Peyer's patch (tissue), 4 donors: ENCODE data around the gene CYP26A1. TPM values are rescaled to one million over a fixed set of nuclear protein-coding genes. Genes with fewer than 3 reads are reported as not detected.
A peak's percentile ranks its signal among the peaks of the same experiment; 100 is the strongest.

Source experiments
- DNase-seq, 3 donors: peaks; one replicate each; pipeline ENCODE4 v3.0.0-alpha.2; 2017 to 2019
- H3K27ac ChIP-seq, 4 donors: fragments of 200-600 bp; sonication (generic); one replicate each; pipeline ENCODE4 v1.5.1; 2016 to 2019
- H3K27me3 ChIP-seq, 2 donors: fragments of 200-600 bp; sonication (generic); one replicate each; pipeline ENCODE4 v1.5.1; 2019
- H3K36me3 ChIP-seq, 3 donors: fragments of 200-600 bp; sonication (generic); one replicate each; pipeline ENCODE4 v1.5.1; 2016 to 2019
- H3K4me1 ChIP-seq, 4 donors: fragments of 200-600 bp; sonication (generic); one replicate each; pipeline ENCODE4 v1.5.1; 2016 to 2019
- H3K4me3 ChIP-seq, 4 donors: fragments of 200-600 bp; sonication (generic); 1 replicate in 3 of 4; 2 replicates in 1 of 4; pipeline ENCODE4 v1.5.1; 2016 to 2019; ENCODE audit warnings: mild to moderate bottlenecking in 1 of 4
- H3K9me3 ChIP-seq, 4 donors: fragments of 200-600 bp; sonication (generic); one replicate each; pipeline ENCODE4 v1.5.1; 2016 to 2019; ENCODE audit warnings: mild to moderate bottlenecking in 1 of 4
- POLR2A ChIP-seq, 2 donors: fragments of 450-650 bp; IDR thresholded peaks; one replicate each; pipeline ENCODE4 v1.5.1; 2017; ENCODE audit warnings: antibody characterized with exemption in 2 of 2, mild to moderate bottlenecking in 2 of 2, moderate library complexity in 2 of 2
- total RNA-seq, 4 donors: library from RNA; depleted of rRNA; stranded (reverse); fragments of >200 nt; gene quantifications; one replicate each; pipeline ENCODE4 v1.1.0, GENCODE V29; 2016
- TF ChIP-seq, protein P1 (sequence below), 6 experiments: fragments of 450-650 bp in 4 of 6; fragments of 200-600 bp in 2 of 6; sonication (generic) in 1 of 6; IDR thresholded peaks; one replicate each; pipeline ENCODE4 v1.5.1; 2017 to 2019; ENCODE audit warnings: antibody characterized with exemption in 6 of 6, mild to moderate bottlenecking in 3 of 6, moderate library complexity in 1 of 6

The CYP26A1 gene
- total RNA-seq, 4 donors from 2014 or later: not detected

DNA sequence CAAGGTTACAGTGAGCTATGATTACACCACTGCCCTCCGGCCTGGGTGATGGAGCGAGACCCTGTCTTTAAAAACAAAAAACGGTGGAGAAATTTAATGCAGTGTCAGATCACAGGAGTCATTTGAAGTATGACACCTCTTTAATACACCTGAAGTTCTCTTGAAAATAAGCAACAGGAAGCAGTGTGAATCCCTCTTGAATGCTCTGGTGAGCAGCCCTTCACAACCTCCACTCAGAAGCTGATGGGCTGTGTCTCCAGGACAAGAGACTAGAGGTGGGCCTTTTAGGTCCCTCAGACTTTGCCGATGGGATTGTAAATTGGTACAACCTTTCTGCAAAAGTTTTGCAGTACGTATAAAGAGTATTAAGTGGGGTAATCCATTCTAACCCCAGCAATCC lies 50.1 kb downstream of the CYP26A1 start:
- no peaks in the 10 kb centered on the region for H3K27me3 ChIP-seq
- no peaks in the 10 kb centered on the region for H3K36me3 ChIP-seq
- H3K4me1 ChIP-seq: peaks cover 0 to 4% (median 0%) of the 10 kb centered on the region in 4 donors
- TF ChIP-seq, protein P1, sequence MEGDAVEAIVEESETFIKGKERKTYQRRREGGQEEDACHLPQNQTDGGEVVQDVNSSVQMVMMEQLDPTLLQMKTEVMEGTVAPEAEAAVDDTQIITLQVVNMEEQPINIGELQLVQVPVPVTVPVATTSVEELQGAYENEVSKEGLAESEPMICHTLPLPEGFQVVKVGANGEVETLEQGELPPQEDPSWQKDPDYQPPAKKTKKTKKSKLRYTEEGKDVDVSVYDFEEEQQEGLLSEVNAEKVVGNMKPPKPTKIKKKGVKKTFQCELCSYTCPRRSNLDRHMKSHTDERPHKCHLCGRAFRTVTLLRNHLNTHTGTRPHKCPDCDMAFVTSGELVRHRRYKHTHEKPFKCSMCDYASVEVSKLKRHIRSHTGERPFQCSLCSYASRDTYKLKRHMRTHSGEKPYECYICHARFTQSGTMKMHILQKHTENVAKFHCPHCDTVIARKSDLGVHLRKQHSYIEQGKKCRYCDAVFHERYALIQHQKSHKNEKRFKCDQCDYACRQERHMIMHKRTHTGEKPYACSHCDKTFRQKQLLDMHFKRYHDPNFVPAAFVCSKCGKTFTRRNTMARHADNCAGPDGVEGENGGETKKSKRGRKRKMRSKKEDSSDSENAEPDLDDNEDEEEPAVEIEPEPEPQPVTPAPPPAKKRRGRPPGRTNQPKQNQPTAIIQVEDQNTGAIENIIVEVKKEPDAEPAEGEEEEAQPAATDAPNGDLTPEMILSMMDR (IDR thresholded peaks at IDR 0.05): no peak
- no peak for TF ChIP-seq POLR2A (IDR thresholded peaks at IDR 0.05)
- peaks cover 0 to 9% (median 0%) of the 10 kb centered on the region in 4 donors for H3K9me3 ChIP-seq
- no peak overlapping the region for H3K27ac ChIP-seq
- H3K4me3 ChIP-seq: no peak overlapping the region
- no peak for DNase-seq

DNA sequence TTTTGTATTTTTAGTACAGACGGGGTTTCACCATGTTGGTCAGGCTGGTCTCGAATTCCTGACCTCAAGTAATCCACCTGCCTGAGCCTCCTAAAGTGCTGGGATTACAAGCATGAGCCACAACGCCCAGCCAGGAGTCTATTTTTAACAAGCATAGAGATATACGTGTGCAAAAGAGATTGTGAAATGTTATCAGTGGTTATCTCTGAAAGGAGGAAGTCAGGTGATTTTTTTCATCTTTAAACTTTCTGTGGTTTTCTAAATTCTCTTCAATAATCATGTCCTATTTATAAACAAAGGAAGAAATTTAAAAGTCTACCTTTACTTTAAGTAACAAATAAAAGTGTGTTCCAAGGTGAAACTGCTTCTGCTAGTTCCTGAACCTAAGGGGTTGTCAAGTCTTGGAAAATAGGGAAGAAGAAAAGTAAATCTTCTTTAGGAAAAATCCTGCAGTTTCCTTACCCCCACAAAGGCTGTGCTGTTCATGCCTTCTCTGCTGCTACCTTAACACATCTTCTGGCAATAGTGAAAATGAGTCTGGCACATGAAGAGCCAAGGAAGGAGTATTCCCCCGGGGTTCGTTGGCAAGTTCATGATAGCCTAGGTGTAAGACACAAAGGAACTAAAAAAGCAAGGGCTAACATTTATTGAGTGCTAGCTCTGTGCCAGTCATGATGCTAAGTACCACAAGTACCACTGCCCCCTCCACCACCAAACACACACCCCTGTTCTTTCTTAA lies 51.1 kb downstream of the CYP26A1 start:
- Histone ChIP-seq H3K9me3 (peaks cover 0 to 9% (median 0%) of the 10 kb centered on the region in 4 donors), H3K27me3 (no peaks in the 10 kb centered on the region), H3K4me1 (peaks cover 0 to 4% (median 0%) of the 10 kb centered on the region in 4 donors), H3K4me3 (no peak overlapping the region), H3K36me3 (no peaks in the 10 kb centered on the region), H3K27ac (peak overlapping the region in 1 of 4 donors; percentile 28)
- no peak for DNase-seq
- TF ChIP-seq, protein P1 (IDR thresholded peaks at IDR 0.05): no peak
- no peak for TF ChIP-seq POLR2A (IDR thresholded peaks at IDR 0.05)

DNA sequence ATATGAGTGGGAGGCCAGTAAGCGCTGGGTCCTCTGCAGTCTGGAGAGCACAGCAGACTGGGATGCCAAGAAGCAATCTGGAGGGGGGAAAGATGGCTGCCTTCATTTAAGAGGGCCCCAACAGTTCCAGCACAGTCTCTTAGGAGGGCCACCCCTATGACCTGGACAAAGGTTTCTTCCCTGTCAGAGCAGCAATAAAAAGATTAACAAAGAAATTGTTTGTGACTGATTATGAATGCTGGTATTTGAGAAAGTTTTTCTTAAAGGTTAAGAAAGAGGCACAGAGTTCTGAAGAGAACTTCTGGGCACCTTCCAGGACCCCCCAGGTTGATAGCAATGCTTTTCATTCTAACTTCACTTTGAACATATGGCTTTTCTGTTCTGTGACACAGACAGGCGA lies 52.3 kb downstream of the CYP26A1 start:
- H3K9me3 ChIP-seq: peaks cover 0 to 9% (median 0%) of the 10 kb centered on the region in 4 donors
- H3K36me3 ChIP-seq: no peaks in the 10 kb centered on the region
- DNase-seq: no peak
- no peak overlapping the region for H3K4me3 ChIP-seq
- TF ChIP-seq POLR2A (IDR thresholded peaks at IDR 0.05): no peak
- TF ChIP-seq, protein P1 (IDR thresholded peaks at IDR 0.05): no peak
- H3K4me1 ChIP-seq: peaks cover 0 to 4% (median 0%) of the 10 kb centered on the region in 4 donors
- H3K27ac ChIP-seq: no peak overlapping the region
- no peaks in the 10 kb centered on the region for H3K27me3 ChIP-seq

DNA sequence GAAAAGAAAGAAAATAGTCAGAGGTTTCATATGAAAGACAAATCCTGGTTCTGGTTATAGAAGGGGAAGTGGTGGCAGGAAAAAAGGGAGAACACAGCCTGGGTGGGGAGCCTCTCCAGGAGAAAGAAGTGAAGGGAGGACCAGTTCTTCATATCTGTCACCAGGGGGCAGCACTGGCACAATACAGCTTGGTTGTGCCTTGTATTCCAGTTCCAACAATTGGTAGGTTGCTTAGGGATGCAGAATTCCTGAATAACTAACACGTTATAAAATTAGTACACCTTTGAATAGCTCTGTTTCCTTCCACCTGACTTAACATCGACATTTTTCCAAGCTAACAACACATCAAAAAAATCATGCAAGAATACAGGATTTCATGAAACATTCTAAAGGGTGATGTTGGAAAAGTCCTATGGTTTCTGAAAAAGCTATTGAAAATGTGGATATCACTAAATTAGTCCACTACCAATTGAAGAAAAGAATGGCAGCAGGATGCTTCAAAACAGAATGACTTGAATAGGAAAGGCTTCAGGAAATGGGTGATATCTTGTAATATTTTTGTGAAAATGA lies 52.9 kb downstream of the CYP26A1 start:
- H3K9me3 ChIP-seq: peaks cover 0 to 9% (median 0%) of the 10 kb centered on the region in 4 donors
- no peak overlapping the region for H3K27ac ChIP-seq
- H3K27me3 ChIP-seq: no peaks in the 10 kb centered on the region
- TF ChIP-seq, protein P1 (IDR thresholded peaks at IDR 0.05): peak in 4 of 6 experiments; percentile 23 to 53 (median 40)
- no peak for TF ChIP-seq POLR2A (IDR thresholded peaks at IDR 0.05)
- peaks cover 0 to 4% (median 0%) of the 10 kb centered on the region in 4 donors for H3K4me1 ChIP-seq
- no peak overlapping the region for H3K4me3 ChIP-seq
- no peaks in the 10 kb centered on the region for H3K36me3 ChIP-seq
- DNase-seq: no peak

Other genes starting within 250 kb of the CYP26A1 start
- 10 to 100 TPM; 10.5 to 82.1 (median 31.7) TPM for gene EXOC6, start 225.4 kb upstream of the CYP26A1 start, total RNA-seq
- not detected for gene CYP26C1, start 13.1 kb upstream of the CYP26A1 start, total RNA-seq